Suprapubic skin (tissue), 4 donors: ENCODE data around the gene DENND4C. TPM values are rescaled to one million over a fixed set of nuclear protein-coding genes. Genes with fewer than 3 reads are reported as not detected.

Experiments
- DNase-seq, 2 donors: peaks; one replicate each; pipeline ENCODE4 v3.0.0-alpha.2; 2019; ENCODE audit warnings: low spot score in 2 of 2
- H3K27ac ChIP-seq: fragments of 200-600 bp; sonication (generic); one replicate; pipeline ENCODE4 v1.5.1; 2019
- H3K27me3 ChIP-seq: fragments of 200-600 bp; sonication (generic); one replicate; pipeline ENCODE4 v1.5.1; 2019
- H3K36me3 ChIP-seq: fragments of 200-600 bp; sonication (generic); one replicate; pipeline ENCODE4 v1.5.1; 2019
- H3K4me1 ChIP-seq: fragments of 200-600 bp; sonication (generic); one replicate; pipeline ENCODE4 v1.5.1; 2019
- H3K4me3 ChIP-seq: fragments of 200-600 bp; sonication (generic); one replicate; pipeline ENCODE4 v1.5.1; 2019; ENCODE audit warnings: mild to moderate bottlenecking
- H3K9me3 ChIP-seq: fragments of 200-600 bp; sonication (generic); one replicate; pipeline ENCODE4 v1.5.1; 2019
- CTCF ChIP-seq, 2 donors: fragments of 200-600 bp in 1 of 2; fragments of 450-650 bp in 1 of 2; sonication (generic) in 1 of 2; IDR thresholded peaks; one replicate each; pipeline ENCODE4 v1.5.1; 2016 to 2019; ENCODE audit warnings: antibody characterized with exemption in 2 of 2, mild to moderate bottlenecking in 1 of 2, moderate library complexity in 1 of 2
- EP300 ChIP-seq: sonication (generic); formaldehyde crosslinking; IDR thresholded peaks from one replicate; pipeline ENCODE4 v1.6.1; 2017; ENCODE audit warnings: antibody characterized with exemption
- POLR2A ChIP-seq, 2 donors: fragments of 450-650 bp; IDR thresholded peaks; one replicate each; pipeline ENCODE4 v1.6.1; 2017; ENCODE audit warnings: antibody characterized with exemption in 2 of 2, mild to moderate bottlenecking in 2 of 2, moderate library complexity in 2 of 2
- POLR2AphosphoS5 ChIP-seq, 3 donors: sonication (generic); formaldehyde crosslinking; IDR thresholded peaks; one replicate each; pipeline ENCODE4 v1.6.1; 2017; ENCODE audit warnings: antibody characterized with exemption in 3 of 3
- WGBS: methylation state at CpG from one replicate; pipeline ENCODE4 v1.1.5; 2018; 5-methylcytosine and 5-hydroxymethylcytosine counted together
- total RNA-seq, 4 donors: library from RNA; depleted of rRNA; stranded (reverse); fragments of >200 nt; gene quantifications; one replicate each; pipeline ENCODE4 v1.1.0, GENCODE V29; 2016

The DENND4C gene
- total RNA-seq, 4 donors from 2014 or later: 69.0 to 211 (median 94.8) TPM

GRCh38 chr9:19336166-19336565 is 105.7 kb downstream of the DENND4C start:
- DNase-seq: no peak
- TF ChIP-seq EP300: no peak
- TF ChIP-seq CTCF (IDR thresholded peaks at IDR 0.05): no peak
- no peak for TF ChIP-seq POLR2A (IDR thresholded peaks at IDR 0.05)
- no peak for TF ChIP-seq POLR2AphosphoS5 (IDR thresholded peaks at IDR 0.05)
- H3K36me3 ChIP-seq: peaks cover 81% of the 10 kb centered on the region
- H3K4me3 ChIP-seq: no peak overlapping the region
- H3K27ac ChIP-seq: no peak overlapping the region
- H3K27me3 ChIP-seq: no peaks in the 10 kb centered on the region
- no peaks in the 10 kb centered on the region for H3K4me1 ChIP-seq
- no peaks in the 10 kb centered on the region for H3K9me3 ChIP-seq
- WGBS: 91% methylated on average over 7 of the region's 7 CpGs

GRCh38 chr9:19342947-19343346 is 112.5 kb downstream of the DENND4C start:
- WGBS: 81% methylated on average over 2 of the region's 2 CpGs
- Histone ChIP-seq H3K4me3 (no peak overlapping the region), H3K27me3 (no peaks in the 10 kb centered on the region), H3K36me3 (peaks cover 85% of the 10 kb centered on the region), H3K9me3 (no peaks in the 10 kb centered on the region), H3K27ac (no peak overlapping the region), H3K4me1 (no peaks in the 10 kb centered on the region)
- TF ChIP-seq EP300 (no peak), POLR2AphosphoS5 (IDR thresholded peaks at IDR 0.05) (no peak)
- no peak for DNase-seq

- TF ChIP-seq CTCF (IDR thresholded peaks at IDR 0.05) (no peak), POLR2AphosphoS5 (IDR thresholded peaks at IDR 0.05) (no peak), POLR2A (IDR thresholded peaks at IDR 0.05) (no peak), EP300 (no peak)
- Histone ChIP-seq H3K36me3 (peaks cover 73% of the 10 kb centered on the region), H3K27me3 (no peaks in the 10 kb centered on the region), H3K4me1 (no peaks in the 10 kb centered on the region), H3K4me3 (no peak overlapping the region), H3K9me3 (no peaks in the 10 kb centered on the region), H3K27ac (no peak overlapping the region)
- no peak for DNase-seq
- 90% methylated on average over 3 of the region's 3 CpGs for WGBS
These were observed 128.2 kb downstream of the DENND4C start for GRCh38 chr9:19358701-19359100.

GRCh38 chr9:19369107-19369506 is 138.6 kb downstream of the DENND4C start:
- Histone ChIP-seq H3K27ac (no peak overlapping the region), H3K36me3 (peaks cover 83% of the 10 kb centered on the region), H3K4me1 (no peaks in the 10 kb centered on the region), H3K4me3 (no peak overlapping the region), H3K9me3 (no peaks in the 10 kb centered on the region), H3K27me3 (no peaks in the 10 kb centered on the region)
- WGBS: 85% methylated on average over 2 of the region's 2 CpGs
- DNase-seq: no peak
- TF ChIP-seq POLR2AphosphoS5 (IDR thresholded peaks at IDR 0.05) (no peak), CTCF (IDR thresholded peaks at IDR 0.05) (no peak), POLR2A (IDR thresholded peaks at IDR 0.05) (no peak), EP300 (no peak)

- H3K27me3 ChIP-seq: no peaks in the 10 kb centered on the region
- TF ChIP-seq CTCF (IDR thresholded peaks at IDR 0.05) (no peak), POLR2A (IDR thresholded peaks at IDR 0.05) (no peak), POLR2AphosphoS5 (IDR thresholded peaks at IDR 0.05) (no peak), EP300 (no peak)
- WGBS: 67% methylated on average over 5 of the region's 5 CpGs
- peaks cover 89% of the 10 kb centered on the region for H3K36me3 ChIP-seq
- no peak overlapping the region for H3K4me3 ChIP-seq
- H3K9me3 ChIP-seq: no peaks in the 10 kb centered on the region
- no peak overlapping the region for H3K27ac ChIP-seq
- H3K4me1 ChIP-seq: peaks cover 2% of the 10 kb centered on the region
- DNase-seq: no peak
These were observed 141.4 kb downstream of the DENND4C start for GRCh38 chr9:19371942-19372341.

- Histone ChIP-seq H3K4me3 (no peak overlapping the region), H3K36me3 (peaks cover 86% of the 10 kb centered on the region), H3K27ac (no peak overlapping the region), H3K9me3 (no peaks in the 10 kb centered on the region), H3K4me1 (peaks cover 6% of the 10 kb centered on the region), H3K27me3 (no peaks in the 10 kb centered on the region)
- 95% methylated on average over 8 of the region's 8 CpGs for WGBS
- DNase-seq: no peak
- TF ChIP-seq POLR2A (IDR thresholded peaks at IDR 0.05): no peak
- no peak for TF ChIP-seq CTCF (IDR thresholded peaks at IDR 0.05)
- no peak for TF ChIP-seq POLR2AphosphoS5 (IDR thresholded peaks at IDR 0.05)
- no peak for TF ChIP-seq EP300
These were observed 142.1 kb downstream of the DENND4C start for GRCh38 chr9:19372567-19372966.
